ENCODE data around the gene ARHGAP5.
A peak's percentile ranks its signal among the peaks of the same experiment; 100 is the strongest.

ARHGAP5 gene, protein sequence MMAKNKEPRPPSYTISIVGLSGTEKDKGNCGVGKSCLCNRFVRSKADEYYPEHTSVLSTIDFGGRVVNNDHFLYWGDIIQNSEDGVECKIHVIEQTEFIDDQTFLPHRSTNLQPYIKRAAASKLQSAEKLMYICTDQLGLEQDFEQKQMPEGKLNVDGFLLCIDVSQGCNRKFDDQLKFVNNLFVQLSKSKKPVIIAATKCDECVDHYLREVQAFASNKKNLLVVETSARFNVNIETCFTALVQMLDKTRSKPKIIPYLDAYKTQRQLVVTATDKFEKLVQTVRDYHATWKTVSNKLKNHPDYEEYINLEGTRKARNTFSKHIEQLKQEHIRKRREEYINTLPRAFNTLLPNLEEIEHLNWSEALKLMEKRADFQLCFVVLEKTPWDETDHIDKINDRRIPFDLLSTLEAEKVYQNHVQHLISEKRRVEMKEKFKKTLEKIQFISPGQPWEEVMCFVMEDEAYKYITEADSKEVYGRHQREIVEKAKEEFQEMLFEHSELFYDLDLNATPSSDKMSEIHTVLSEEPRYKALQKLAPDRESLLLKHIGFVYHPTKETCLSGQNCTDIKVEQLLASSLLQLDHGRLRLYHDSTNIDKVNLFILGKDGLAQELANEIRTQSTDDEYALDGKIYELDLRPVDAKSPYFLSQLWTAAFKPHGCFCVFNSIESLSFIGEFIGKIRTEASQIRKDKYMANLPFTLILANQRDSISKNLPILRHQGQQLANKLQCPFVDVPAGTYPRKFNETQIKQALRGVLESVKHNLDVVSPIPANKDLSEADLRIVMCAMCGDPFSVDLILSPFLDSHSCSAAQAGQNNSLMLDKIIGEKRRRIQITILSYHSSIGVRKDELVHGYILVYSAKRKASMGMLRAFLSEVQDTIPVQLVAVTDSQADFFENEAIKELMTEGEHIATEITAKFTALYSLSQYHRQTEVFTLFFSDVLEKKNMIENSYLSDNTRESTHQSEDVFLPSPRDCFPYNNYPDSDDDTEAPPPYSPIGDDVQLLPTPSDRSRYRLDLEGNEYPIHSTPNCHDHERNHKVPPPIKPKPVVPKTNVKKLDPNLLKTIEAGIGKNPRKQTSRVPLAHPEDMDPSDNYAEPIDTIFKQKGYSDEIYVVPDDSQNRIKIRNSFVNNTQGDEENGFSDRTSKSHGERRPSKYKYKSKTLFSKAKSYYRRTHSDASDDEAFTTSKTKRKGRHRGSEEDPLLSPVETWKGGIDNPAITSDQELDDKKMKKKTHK (N-terminal part only)

DNA sequence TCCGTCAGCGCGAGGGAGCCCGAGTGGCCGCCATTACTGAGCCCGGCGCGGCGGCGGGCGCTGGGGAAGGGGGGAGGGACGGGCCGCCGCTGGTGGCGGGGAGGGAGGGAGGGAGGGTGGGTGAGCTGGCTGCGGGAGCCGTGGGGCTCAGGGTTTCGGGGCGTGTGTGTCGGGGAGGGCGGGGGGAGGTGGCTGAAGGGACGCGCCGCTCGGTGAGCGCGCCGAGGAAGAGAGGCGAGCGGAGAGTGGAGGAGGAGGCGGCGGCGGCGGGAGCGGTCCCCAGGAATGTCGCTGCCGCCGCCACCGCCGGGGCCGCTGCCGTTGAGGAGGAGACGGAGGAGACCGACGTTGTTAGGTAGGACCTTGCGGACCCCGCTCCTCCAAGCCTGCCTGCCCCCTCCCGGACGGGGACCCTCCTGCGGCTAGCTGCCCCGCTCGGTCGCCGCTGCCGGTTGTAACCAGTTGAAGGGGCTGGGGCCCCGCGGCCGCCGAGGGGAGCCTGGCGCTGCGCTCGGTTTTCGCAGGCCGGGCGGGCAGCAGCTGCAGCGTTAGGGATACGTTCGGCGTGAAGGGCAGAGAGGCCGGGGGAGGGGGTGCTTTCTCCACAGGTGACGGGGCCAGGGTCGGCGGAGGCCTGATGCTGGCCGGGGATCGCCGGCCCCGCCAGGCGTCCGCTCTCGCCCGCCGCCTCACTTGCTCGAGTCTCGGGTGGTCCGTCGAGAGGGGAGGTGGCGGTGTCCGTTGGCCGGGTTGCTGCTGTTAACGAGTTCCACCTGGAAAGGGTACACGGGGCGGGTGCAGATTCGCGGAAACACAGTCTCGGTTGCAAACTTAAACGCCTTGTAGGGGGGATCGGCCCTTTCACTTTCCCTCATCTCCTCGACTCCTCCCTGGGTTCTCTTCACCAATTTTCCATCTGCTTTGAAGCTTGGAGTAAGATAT, at the start of gene ARHGAP5:
Gene ARHGAP5 (plus strand): TSS at position 224 of the 942 bp plus-strand sequence. CDS start 13,366 bp downstream, outside the sequence.
- Histone ChIP-seq H3K27ac (ENCODE audit: low read depth, low read length) (peak within 1 kb of the TSS; percentile 97), H3K27me3 (ENCODE audit: control insufficient read depth, insufficient read depth, low read length) (no peaks in the 10 kb centered on the region), H3K4me1 (ENCODE audit: control insufficient read depth, insufficient read depth, low read length) (peaks cover 15% of the 10 kb centered on the region), H3K4me3 (ENCODE audit: low read length) (peak within 1 kb of the TSS; percentile 93), H3K36me3 (ENCODE audit: control insufficient read depth, insufficient read depth, low read length) (no peaks in the 10 kb centered on the region), H3K9ac (ENCODE audit: low read length) (peak within 1 kb of the TSS; percentile 95)

DNA sequence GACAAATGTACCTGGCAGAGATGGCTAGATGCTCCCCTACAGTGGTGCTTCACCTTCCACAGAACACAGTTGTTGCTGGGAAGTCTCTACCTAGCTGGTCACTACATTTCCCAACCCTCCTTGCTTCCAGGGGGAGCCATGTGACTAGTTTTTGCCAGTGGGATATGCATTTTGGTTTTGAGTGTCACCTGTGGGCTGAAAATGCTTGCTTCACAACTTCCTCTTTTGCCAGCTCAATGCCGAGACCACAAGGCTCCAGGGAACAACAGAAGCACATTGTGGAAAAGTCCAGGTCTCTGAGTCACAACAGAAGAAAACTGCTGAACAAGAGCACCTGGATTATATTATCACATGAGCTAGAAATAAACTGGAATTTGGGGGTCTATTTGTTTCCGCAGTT, 48.5 kb upstream of the ARHGAP5 start:
- Histone ChIP-seq H3K27ac (ENCODE audit: low read depth, low read length) (no peak overlapping the region), H3K9ac (ENCODE audit: low read length) (no peak overlapping the region), H3K4me1 (ENCODE audit: control insufficient read depth, insufficient read depth, low read length) (no peaks in the 10 kb centered on the region), H3K36me3 (ENCODE audit: control insufficient read depth, insufficient read depth, low read length) (no peaks in the 10 kb centered on the region), H3K27me3 (ENCODE audit: control insufficient read depth, insufficient read depth, low read length) (no peaks in the 10 kb centered on the region), H3K4me3 (ENCODE audit: low read length) (no peak overlapping the region)

GRCh38 chr14:32033543-32033942, 43.6 kb upstream of the ARHGAP5 start:
- H3K27me3 ChIP-seq (ENCODE audit: control insufficient read depth, insufficient read depth, low read length) = no peaks in the 10 kb centered on the region
- H3K4me3 ChIP-seq (ENCODE audit: low read length) = no peak overlapping the region
- H3K9ac ChIP-seq (ENCODE audit: low read length) = no peak overlapping the region
- no peaks in the 10 kb centered on the region for H3K36me3 ChIP-seq (ENCODE audit: control insufficient read depth, insufficient read depth, low read length)
- no peak overlapping the region for H3K27ac ChIP-seq (ENCODE audit: low read depth, low read length)
- no peaks in the 10 kb centered on the region for H3K4me1 ChIP-seq (ENCODE audit: control insufficient read depth, insufficient read depth, low read length)

DNA sequence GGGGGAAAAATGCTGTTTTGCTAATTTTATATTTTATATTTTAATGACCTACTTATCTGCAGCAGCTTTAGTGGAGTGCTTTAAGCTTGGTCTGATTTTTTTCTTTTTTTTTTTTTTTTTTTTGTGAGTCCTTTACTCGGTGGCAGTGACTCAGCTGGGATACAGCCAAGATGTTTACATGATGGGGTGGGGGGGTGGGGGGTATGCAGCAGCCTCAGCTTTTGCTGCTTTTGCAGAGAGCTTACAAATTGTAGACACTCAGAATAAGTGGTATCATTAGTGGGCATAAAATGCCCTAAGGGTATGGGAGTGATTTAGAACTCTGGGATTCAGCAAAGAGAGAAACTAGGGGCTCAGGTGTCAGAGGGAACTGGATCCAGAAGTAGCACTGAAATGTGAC, 38.2 kb upstream of the ARHGAP5 start:
- H3K27ac ChIP-seq (ENCODE audit: low read depth, low read length) = no peak overlapping the region
- H3K36me3 ChIP-seq (ENCODE audit: control insufficient read depth, insufficient read depth, low read length) = no peaks in the 10 kb centered on the region
- H3K4me1 ChIP-seq (ENCODE audit: control insufficient read depth, insufficient read depth, low read length) = no peaks in the 10 kb centered on the region
- no peaks in the 10 kb centered on the region for H3K27me3 ChIP-seq (ENCODE audit: control insufficient read depth, insufficient read depth, low read length)
- H3K4me3 ChIP-seq (ENCODE audit: low read length) = no peak overlapping the region
- H3K9ac ChIP-seq (ENCODE audit: low read length) = no peak overlapping the region

GRCh38 chr14:32039401-32040030, 37.6 kb upstream of the ARHGAP5 start:
- Histone ChIP-seq H3K9ac (ENCODE audit: low read length) (no peak overlapping the region), H3K27ac (ENCODE audit: low read depth, low read length) (no peak overlapping the region), H3K27me3 (ENCODE audit: control insufficient read depth, insufficient read depth, low read length) (no peaks in the 10 kb centered on the region), H3K4me3 (ENCODE audit: low read length) (no peak overlapping the region), H3K4me1 (ENCODE audit: control insufficient read depth, insufficient read depth, low read length) (no peaks in the 10 kb centered on the region), H3K36me3 (ENCODE audit: control insufficient read depth, insufficient read depth, low read length) (no peaks in the 10 kb centered on the region)

DNA sequence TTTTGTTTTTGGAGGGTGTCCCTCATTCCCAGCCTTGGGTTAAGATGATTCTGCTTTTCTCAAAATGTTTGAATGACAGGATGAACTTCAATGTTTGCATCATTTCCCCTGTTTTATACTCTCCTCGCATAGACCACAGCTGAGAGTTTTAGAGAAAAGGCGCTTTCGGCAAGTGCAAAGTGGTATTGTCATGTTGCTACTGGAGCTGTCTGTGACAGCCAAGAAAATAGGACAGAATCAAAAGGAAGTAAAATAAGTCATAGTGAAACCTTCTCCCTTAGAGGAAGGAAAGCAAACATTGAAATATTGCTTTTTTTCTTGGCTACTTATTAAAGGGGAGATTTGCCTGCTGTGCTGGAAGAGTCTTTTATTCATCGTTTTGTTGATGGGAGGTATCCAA, 33.5 kb upstream of the ARHGAP5 start:
- H3K36me3 ChIP-seq (ENCODE audit: control insufficient read depth, insufficient read depth, low read length) = no peaks in the 10 kb centered on the region
- H3K9ac ChIP-seq (ENCODE audit: low read length) = no peak overlapping the region
- no peaks in the 10 kb centered on the region for H3K4me1 ChIP-seq (ENCODE audit: control insufficient read depth, insufficient read depth, low read length)
- H3K27ac ChIP-seq (ENCODE audit: low read depth, low read length) = no peak overlapping the region
- H3K27me3 ChIP-seq (ENCODE audit: control insufficient read depth, insufficient read depth, low read length) = no peaks in the 10 kb centered on the region
- no peak overlapping the region for H3K4me3 ChIP-seq (ENCODE audit: low read length)

GRCh38 chr14:32044454-32044853, 32.6 kb upstream of the ARHGAP5 start:
- no peaks in the 10 kb centered on the region for H3K4me1 ChIP-seq (ENCODE audit: control insufficient read depth, insufficient read depth, low read length)
- H3K9ac ChIP-seq (ENCODE audit: low read length) = no peak overlapping the region
- no peaks in the 10 kb centered on the region for H3K36me3 ChIP-seq (ENCODE audit: control insufficient read depth, insufficient read depth, low read length)
- no peak overlapping the region for H3K27ac ChIP-seq (ENCODE audit: low read depth, low read length)
- H3K27me3 ChIP-seq (ENCODE audit: control insufficient read depth, insufficient read depth, low read length) = no peaks in the 10 kb centered on the region
- H3K4me3 ChIP-seq (ENCODE audit: low read length) = no peak overlapping the region

DNA sequence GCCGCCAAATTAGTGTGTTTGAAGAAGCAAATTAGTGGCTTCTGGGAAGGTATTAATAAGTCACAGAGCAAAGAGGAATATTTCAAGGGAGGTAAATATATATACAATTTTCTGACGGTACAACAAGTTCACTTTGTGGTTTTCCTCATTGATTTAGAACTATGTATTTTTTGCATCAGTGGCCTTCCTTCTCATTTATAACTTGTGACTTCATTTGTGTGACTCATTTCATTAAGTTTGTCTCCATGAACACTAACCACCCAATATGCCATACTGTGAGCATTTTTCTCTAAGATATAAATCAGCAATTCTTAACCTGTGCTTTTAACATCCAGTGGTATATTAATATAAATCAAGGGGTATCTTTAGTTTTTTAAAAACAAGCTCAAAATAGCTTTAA, 29.3 kb upstream of the ARHGAP5 start:
- Histone ChIP-seq H3K9ac (ENCODE audit: low read length) (no peak overlapping the region), H3K4me1 (ENCODE audit: control insufficient read depth, insufficient read depth, low read length) (no peaks in the 10 kb centered on the region), H3K27ac (ENCODE audit: low read depth, low read length) (no peak overlapping the region), H3K27me3 (ENCODE audit: control insufficient read depth, insufficient read depth, low read length) (no peaks in the 10 kb centered on the region), H3K36me3 (ENCODE audit: control insufficient read depth, insufficient read depth, low read length) (no peaks in the 10 kb centered on the region), H3K4me3 (ENCODE audit: low read length) (no peak overlapping the region)

DNA sequence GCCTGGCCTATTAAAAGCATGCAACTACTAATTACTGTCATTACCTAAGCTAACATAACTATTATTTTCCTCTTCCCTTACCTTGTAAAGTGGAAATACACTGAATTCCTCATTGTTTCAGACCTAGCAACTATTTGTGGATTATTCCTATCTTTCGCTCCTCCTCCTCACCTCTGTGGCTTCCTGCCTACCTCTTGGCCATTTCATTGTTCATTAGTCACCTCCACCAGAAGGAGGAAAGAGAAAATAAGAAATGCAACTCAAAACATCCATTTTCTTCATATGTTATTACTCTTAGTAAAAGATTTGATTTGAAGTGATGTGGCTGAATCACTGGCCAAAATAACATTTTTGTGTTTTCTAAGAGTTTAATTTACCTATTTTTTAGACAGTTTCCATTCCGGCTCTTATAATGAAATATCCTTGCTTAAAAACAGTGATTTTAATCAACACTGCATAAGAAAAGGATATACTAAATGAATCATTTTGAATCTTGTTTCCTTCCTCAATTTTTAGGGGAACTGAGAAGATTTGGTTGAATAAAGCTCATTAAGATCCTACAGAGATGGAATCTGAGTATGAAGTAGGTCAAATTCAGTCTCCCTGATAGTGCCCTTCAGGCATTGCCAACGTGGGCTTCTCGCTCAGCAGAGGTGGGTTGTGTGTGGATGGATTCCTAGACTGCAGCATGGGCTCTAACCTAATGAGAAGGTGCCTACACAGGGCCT, 27.6 kb upstream of the ARHGAP5 start:
- Histone ChIP-seq H3K27me3 (ENCODE audit: control insufficient read depth, insufficient read depth, low read length) (no peaks in the 10 kb centered on the region), H3K4me3 (ENCODE audit: low read length) (no peak overlapping the region), H3K36me3 (ENCODE audit: control insufficient read depth, insufficient read depth, low read length) (no peaks in the 10 kb centered on the region), H3K9ac (ENCODE audit: low read length) (no peak overlapping the region), H3K4me1 (ENCODE audit: control insufficient read depth, insufficient read depth, low read length) (no peaks in the 10 kb centered on the region), H3K27ac (ENCODE audit: low read depth, low read length) (no peak overlapping the region)

DNA sequence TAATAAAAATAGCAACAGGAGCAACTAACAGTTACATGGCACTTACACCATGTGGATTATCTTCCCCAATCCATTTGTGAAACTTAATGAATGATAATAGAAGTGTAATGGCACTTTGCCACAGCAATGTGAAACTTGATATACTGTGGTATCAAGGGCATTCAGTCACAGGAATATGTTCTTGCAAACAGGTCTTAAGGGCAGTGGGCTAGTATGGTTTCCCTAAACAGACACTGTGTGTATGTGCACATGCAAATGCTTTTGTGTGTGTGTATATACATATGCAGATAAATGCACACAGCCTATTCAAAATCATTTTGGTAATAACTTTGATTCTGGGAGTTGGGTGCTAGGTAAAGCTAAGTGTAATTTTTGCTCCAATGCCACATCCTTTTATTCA, 26.2 kb upstream of the ARHGAP5 start:
- Histone ChIP-seq H3K27me3 (ENCODE audit: control insufficient read depth, insufficient read depth, low read length) (no peaks in the 10 kb centered on the region), H3K9ac (ENCODE audit: low read length) (no peak overlapping the region), H3K4me1 (ENCODE audit: control insufficient read depth, insufficient read depth, low read length) (no peaks in the 10 kb centered on the region), H3K36me3 (ENCODE audit: control insufficient read depth, insufficient read depth, low read length) (no peaks in the 10 kb centered on the region), H3K4me3 (ENCODE audit: low read length) (no peak overlapping the region), H3K27ac (ENCODE audit: low read depth, low read length) (no peak overlapping the region)

- H3K4me1 ChIP-seq (ENCODE audit: control insufficient read depth, insufficient read depth, low read length) = no peaks in the 10 kb centered on the region
- no peak overlapping the region for H3K27ac ChIP-seq (ENCODE audit: low read depth, low read length)
- no peaks in the 10 kb centered on the region for H3K27me3 ChIP-seq (ENCODE audit: control insufficient read depth, insufficient read depth, low read length)
- no peak overlapping the region for H3K9ac ChIP-seq (ENCODE audit: low read length)
- H3K36me3 ChIP-seq (ENCODE audit: control insufficient read depth, insufficient read depth, low read length) = no peaks in the 10 kb centered on the region
- H3K4me3 ChIP-seq (ENCODE audit: low read length) = no peak overlapping the region
Measured at GRCh38 chr14:32054536-32054935, 22.6 kb upstream of the ARHGAP5 start.
